Astrocyte of the spinal cord (primary cell): ENCODE data around the gene SLC37A3.
"Not testable (repeated sequence)": the region's sequence is repeated elsewhere in the genome, so short reads cannot be mapped to it uniquely, and the experiment has no call there.

Source experiments
- DNase-seq: peaks from one replicate; pipeline ENCODE4 v3.0.0; 2011; ENCODE audit warnings: low read depth, low spot score
- H3K4me3 ChIP-seq: 2 replicates; pipeline ENCODE4 v1.5.1; 2011; ENCODE audit warnings: low read depth, mild to moderate bottlenecking, low read length, moderate library complexity
- CTCF ChIP-seq: IDR thresholded peaks from 2 replicates; pipeline ENCODE4 v1.5.1; 2012; ENCODE audit warnings: low read depth, mild to moderate bottlenecking, low read length, inconsistent platforms
- in situ Hi-C: cut with HindIII; loops from 2 replicates; pipeline ENCODE4 v1.10.0; 2017; ENCODE audit warnings: low sequenced_read_pairs

Gene SLC37A3

GRCh38 chr7:140317597-140317996 lies 80.7 kb downstream of the SLC37A3 start:
- no peak for DNase-seq
- in situ Hi-C loops, result no loop called here
- H3K4me3 ChIP-seq, result no peak overlapping the region
- TF ChIP-seq CTCF, result no peak

DNA sequence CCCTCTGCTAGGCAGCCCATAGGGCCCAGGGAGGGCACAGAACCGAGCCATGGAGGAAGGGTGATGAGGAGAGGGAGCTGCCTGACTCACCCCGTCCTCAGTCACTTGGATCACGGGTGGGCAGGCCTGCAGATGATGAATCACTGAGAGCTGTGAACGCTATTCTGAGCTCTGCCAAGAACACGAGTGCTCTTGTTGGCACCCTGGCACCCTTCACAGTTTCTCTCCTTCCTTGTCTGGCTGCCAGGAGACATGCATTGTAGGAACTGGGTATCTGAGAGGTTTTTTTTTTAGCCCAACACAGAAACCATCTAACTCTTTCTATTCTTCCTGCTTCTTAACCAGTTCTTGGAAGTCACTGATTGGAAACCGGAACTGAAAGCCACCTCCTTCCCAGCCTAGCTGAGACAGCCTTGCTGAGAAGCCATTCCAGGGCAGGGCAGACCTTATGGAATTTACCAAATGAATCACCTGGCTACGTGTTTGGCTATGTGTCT lies 82.1 kb downstream of the SLC37A3 start:
- peak; percentile 59 for DNase-seq
- H3K4me3 ChIP-seq, result no peak overlapping the region
- no peak for TF ChIP-seq CTCF

DNA sequence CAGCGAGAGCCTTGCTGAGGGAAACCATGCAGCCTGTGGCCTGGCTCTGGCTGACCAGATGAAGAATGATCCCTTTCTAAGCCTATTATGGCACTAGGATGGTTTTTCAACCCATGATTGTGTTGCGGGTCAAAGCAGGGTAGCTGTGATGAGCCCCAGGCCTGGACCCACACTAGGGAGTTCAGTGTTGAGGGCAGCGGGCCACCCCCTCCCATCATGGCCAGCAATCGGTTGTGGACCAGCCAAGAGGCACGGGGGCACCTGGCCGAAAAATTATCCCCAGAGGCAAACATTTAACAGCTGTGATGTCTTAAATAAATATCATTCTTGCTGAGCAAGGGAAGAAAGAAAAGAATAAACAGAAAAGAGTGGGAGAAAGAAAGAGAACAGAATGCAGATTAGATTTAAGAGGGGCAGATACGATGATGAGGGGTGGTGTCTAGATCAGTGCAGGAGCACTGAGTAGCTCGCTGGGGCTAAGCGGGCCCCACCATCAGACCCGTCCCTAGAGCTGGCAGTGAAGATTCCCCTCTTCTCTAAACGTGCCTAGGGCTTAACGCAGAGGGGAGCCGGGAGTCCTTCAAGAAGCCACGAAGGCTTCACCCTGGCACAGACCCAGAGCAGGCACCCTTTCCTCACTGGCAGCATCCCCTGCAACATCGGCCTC lies 82.7 kb downstream of the SLC37A3 start:
- in situ Hi-C loops, result no loop called here
- TF ChIP-seq CTCF, result no peak
- no peak for DNase-seq
- H3K4me3 ChIP-seq, result no peak overlapping the region

More for the DNA sequence above, 82.1 kb downstream of the SLC37A3 start:
- in situ Hi-C loops, result no loop called here

GRCh38 chr7:140314573-140315480 lies 83.5 kb downstream of the SLC37A3 start:
- no peak for TF ChIP-seq CTCF
- no peak overlapping the region for H3K4me3 ChIP-seq
- DNase-seq, result no peak
- in situ Hi-C loops, result no loop called here

DNA sequence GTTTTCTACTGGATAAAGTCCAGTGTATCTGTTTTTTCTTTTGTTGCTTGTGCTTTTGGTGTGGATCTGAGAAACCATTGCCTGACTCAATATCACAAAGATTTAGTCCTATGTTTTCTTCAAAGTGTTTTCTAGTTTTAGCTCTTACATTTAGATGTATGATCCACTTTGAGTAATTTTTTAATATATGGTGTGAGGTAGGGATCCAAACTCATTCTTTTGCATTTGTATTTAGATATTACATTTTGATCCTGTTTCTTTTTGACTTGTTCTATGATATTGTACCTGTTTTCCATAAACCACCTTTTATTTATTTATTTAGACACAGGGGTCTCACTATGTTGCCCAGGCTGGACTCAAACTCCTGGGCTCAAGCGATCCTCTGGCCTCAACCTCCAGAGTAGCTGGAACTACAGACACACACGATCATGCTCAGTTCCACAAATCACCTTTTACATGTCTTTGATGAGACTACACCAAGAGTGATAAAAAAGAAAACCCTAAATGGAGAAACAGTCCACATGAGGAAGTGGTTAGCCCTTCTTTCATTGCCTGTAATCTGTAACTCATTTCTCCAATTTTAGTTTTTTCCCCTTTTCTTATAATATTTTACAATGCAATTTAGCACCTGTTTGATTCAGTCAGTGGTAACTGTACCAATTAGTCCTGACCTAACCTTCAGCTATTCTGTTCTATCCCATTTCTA lies 86.0 kb downstream of the SLC37A3 start:
- DNase-seq, result no peak
- no peak overlapping the region for H3K4me3 ChIP-seq
- in situ Hi-C loops, result no loop called here
- no peak for TF ChIP-seq CTCF

- DNase-seq, in situ Hi-C loops, H3K4me3 ChIP-seq: not testable (repeated sequence)
Observed at GRCh38 chr7:140311128-140311527, 87.2 kb downstream of the SLC37A3 start.
